Erythroblast (primary cell): ENCODE data around the gene TOR4A.

Experiments used
- GATA1 ChIP-seq: IDR thresholded peaks from 2 replicates; pipeline ENCODE4 v1.6.1; 2011; ENCODE audit warnings: low read depth, mild to moderate bottlenecking, control low read depth, low read length, moderate library complexity
- POLR2A ChIP-seq: IDR thresholded peaks from 2 replicates; pipeline ENCODE4 v1.6.1; 2011; ENCODE audit warnings: mild to moderate bottlenecking, low read length

- TF ChIP-seq POLR2A: no peak
- no peak for TF ChIP-seq GATA1
Observed at GRCh38 chr9:137330689-137331088, 53.2 kb downstream of the TOR4A start.
